ENCODE results near the gene LEF1. TPM values are rescaled to one million over a fixed set of nuclear protein-coding genes. Genes with fewer than 3 reads are reported as not detected.

Gene LEF1
- total RNA-seq, 4 donors from 2014 or later = 1.5 to 2.6 (median 2.4) TPM; not detected in 1

- no peak for TF ChIP-seq EP300 (IDR thresholded peaks at IDR 0.05)
- Histone ChIP-seq H3K4me3 (no peak overlapping the region), H3K27me3 (no peaks in the 10 kb centered on the region), H3K9me3 (no peaks in the 10 kb centered on the region), H3K4me1 (no peaks in the 10 kb centered on the region), H3K36me3 (no peaks in the 10 kb centered on the region), H3K27ac (no peak overlapping the region)
- WGBS, 2 donors (ENCODE audit: low coverage in 1 of 2) = 84 to 93% methylated on average over 3 of the region's 3 CpGs
- no peak for ATAC-seq
These were observed 22.4 kb downstream of the LEF1 start for GRCh38 chr4:108146336-108146735.

- no peak overlapping the region for H3K27ac ChIP-seq
- H3K4me1 ChIP-seq = no peaks in the 10 kb centered on the region
- H3K4me3 ChIP-seq = no peak overlapping the region
- WGBS, 2 donors (ENCODE audit: low coverage in 1 of 2) = 72% methylated on average over 3 of the region's 3 CpGs
- no peaks in the 10 kb centered on the region for H3K9me3 ChIP-seq
- TF ChIP-seq EP300 (IDR thresholded peaks at IDR 0.05) (no peak), CTCF (IDR thresholded peaks at IDR 0.05) (no peak), POLR2A (IDR thresholded peaks at IDR 0.05) (no peak), POLR2AphosphoS5 (IDR thresholded peaks at IDR 0.05) (no peak)
- no peaks in the 10 kb centered on the region for H3K27me3 ChIP-seq
- H3K36me3 ChIP-seq = no peaks in the 10 kb centered on the region
- ATAC-seq = no peak
These were observed 24.3 kb downstream of the LEF1 start for GRCh38 chr4:108144451-108144850.

- Histone ChIP-seq H3K27me3 (no peaks in the 10 kb centered on the region), H3K4me3 (no peak overlapping the region), H3K9me3 (no peaks in the 10 kb centered on the region), H3K27ac (no peak overlapping the region), H3K36me3 (no peaks in the 10 kb centered on the region), H3K4me1 (no peaks in the 10 kb centered on the region)
- TF ChIP-seq POLR2A (IDR thresholded peaks at IDR 0.05) (no peak), CTCF (IDR thresholded peaks at IDR 0.05) (no peak), POLR2AphosphoS5 (IDR thresholded peaks at IDR 0.05) (no peak), EP300 (IDR thresholded peaks at IDR 0.05) (no peak)
- no peak for ATAC-seq
- 60 to 83% methylated on average over 1 to 3 of the region's 4 CpGs for whole genome bisulfite sequencing, 2 donors (ENCODE audit: low coverage in 1 of 2)
These were observed 25.2 kb downstream of the LEF1 start for GRCh38 chr4:108143515-108143914.

GRCh38 chr4:108142870-108143269 lies 25.9 kb downstream of the LEF1 start:
- H3K27ac ChIP-seq = no peak overlapping the region
- H3K4me3 ChIP-seq = no peak overlapping the region
- no peak for ATAC-seq
- TF ChIP-seq CTCF (IDR thresholded peaks at IDR 0.05) = no peak
- TF ChIP-seq POLR2AphosphoS5 (IDR thresholded peaks at IDR 0.05) = no peak
- TF ChIP-seq POLR2A (IDR thresholded peaks at IDR 0.05) = no peak
- no peak for TF ChIP-seq EP300 (IDR thresholded peaks at IDR 0.05)
- no peaks in the 10 kb centered on the region for H3K9me3 ChIP-seq
- no peaks in the 10 kb centered on the region for H3K36me3 ChIP-seq
- no peaks in the 10 kb centered on the region for H3K27me3 ChIP-seq
- no peaks in the 10 kb centered on the region for H3K4me1 ChIP-seq
- WGBS, 2 donors (ENCODE audit: low coverage in 1 of 2) = 68 to 81% methylated on average over 2 of the region's 2 CpGs

- H3K27ac ChIP-seq = no peak overlapping the region
- no peaks in the 10 kb centered on the region for H3K27me3 ChIP-seq
- no peaks in the 10 kb centered on the region for H3K36me3 ChIP-seq
- no peak overlapping the region for H3K4me3 ChIP-seq
- H3K9me3 ChIP-seq = no peaks in the 10 kb centered on the region
- TF ChIP-seq EP300 (IDR thresholded peaks at IDR 0.05) (no peak), POLR2A (IDR thresholded peaks at IDR 0.05) (no peak), CTCF (IDR thresholded peaks at IDR 0.05) (no peak), POLR2AphosphoS5 (IDR thresholded peaks at IDR 0.05) (no peak)
- H3K4me1 ChIP-seq = no peaks in the 10 kb centered on the region
- WGBS, 2 donors (ENCODE audit: low coverage in 1 of 2) = 83 to 85% methylated on average over 5 to 11 of the region's 12 CpGs
- no peak for ATAC-seq
These were observed 27.4 kb downstream of the LEF1 start for GRCh38 chr4:108141213-108141950.
